HG03045 (cell line): ENCODE data around the gene SMOC2.
"Not testable (repeated sequence)": the region's sequence is repeated elsewhere in the genome, so short reads cannot be mapped to it uniquely, and the experiment has no call there.

ENCODE experiments used
- ATAC-seq: cut with Tn5 transposase; IDR thresholded peaks from one replicate; pipeline ENCODE4 v1.9.1; 2021; ENCODE audit warnings: mild to moderate bottlenecking, moderate library complexity; ENCODE audit not compliant: unreplicated experiment

SMOC2 gene

GRCh38 chr6:168674595-168674994 lies 233.6 kb downstream of the SMOC2 start:
- ATAC-seq: no peak

GRCh38 chr6:168675375-168675774 lies 234.4 kb downstream of the SMOC2 start:
- no peak for ATAC-seq

GRCh38 chr6:168675933-168676551 lies 235.1 kb downstream of the SMOC2 start:
- ATAC-seq: no peak

GRCh38 chr6:168676552-168677322 lies 235.8 kb downstream of the SMOC2 start:
- ATAC-seq: no peak

GRCh38 chr6:168677323-168677781 lies 236.4 kb downstream of the SMOC2 start:
- ATAC-seq: not testable (repeated sequence)

GRCh38 chr6:168678077-168678476 lies 237.1 kb downstream of the SMOC2 start:
- ATAC-seq: no peak

GRCh38 chr6:168678588-168678987 lies 237.6 kb downstream of the SMOC2 start:
- no peak for ATAC-seq

- no peak for ATAC-seq
These were observed 240.8 kb downstream of the SMOC2 start for GRCh38 chr6:168681748-168682147.

GRCh38 chr6:168683621-168684020 lies 242.6 kb downstream of the SMOC2 start:
- ATAC-seq: no peak

- ATAC-seq: no peak
These were observed 243.5 kb downstream of the SMOC2 start for GRCh38 chr6:168684471-168684870.

- ATAC-seq: no peak
These were observed 243.9 kb downstream of the SMOC2 start for GRCh38 chr6:168684906-168685305.

GRCh38 chr6:168686029-168686738 lies 245.2 kb downstream of the SMOC2 start:
- no peak for ATAC-seq

- no peak for ATAC-seq
These were observed 246.1 kb downstream of the SMOC2 start for GRCh38 chr6:168686831-168687730.

GRCh38 chr6:168690271-168690670 lies 249.3 kb downstream of the SMOC2 start:
- ATAC-seq: no peak

GRCh38 chr6:168691774-168692173 lies 250.8 kb downstream of the SMOC2 start:
- ATAC-seq: no peak

- no peak for ATAC-seq
These were observed 251.4 kb downstream of the SMOC2 start for GRCh38 chr6:168692193-168692914.

- ATAC-seq: not testable (repeated sequence)
These were observed 251.9 kb downstream of the SMOC2 start for GRCh38 chr6:168692915-168693257.

- not testable (repeated sequence) for ATAC-seq
These were observed 253.8 kb downstream of the SMOC2 start for GRCh38 chr6:168694797-168695196.

GRCh38 chr6:168695701-168696100 lies 254.7 kb downstream of the SMOC2 start:
- ATAC-seq: no peak

- no peak for ATAC-seq
These were observed 257.9 kb downstream of the SMOC2 start for GRCh38 chr6:168698923-168699322.
